GM21737 (cell line): ENCODE measurements around the gene SECTM1.
"Not testable (repeated sequence)": the region's sequence is repeated elsewhere in the genome, so short reads cannot be mapped to it uniquely, and the experiment has no call there.

Source experiments
- ATAC-seq: cut with Tn5 transposase; IDR thresholded peaks from one replicate; pipeline ENCODE4 v1.9.1; 2021; ENCODE audit warnings: mild to moderate bottlenecking, moderate library complexity; ENCODE audit not compliant: unreplicated experiment

The SECTM1 gene

GRCh38 chr17:82333279-82334171, at the start of gene SECTM1:
TSS of gene SECTM1 (minus strand) at chr17:82333766. CDS start at chr17:82327240, 6,526 bp downstream.
- ATAC-seq, result no peak

- ATAC-seq, result no peak
Observed at GRCh38 chr17:82382933-82383255, 49.3 kb upstream of the SECTM1 start.

- not testable (repeated sequence) for ATAC-seq
Observed at GRCh38 chr17:82382220-82382932, 48.8 kb upstream of the SECTM1 start.

- not testable (repeated sequence) for ATAC-seq
Observed at GRCh38 chr17:82381703-82382009, 48.1 kb upstream of the SECTM1 start.

- no peak for ATAC-seq
Observed at GRCh38 chr17:82380860-82381702, 47.5 kb upstream of the SECTM1 start.

GRCh38 chr17:82378741-82379021, 45.1 kb upstream of the SECTM1 start:
- ATAC-seq, result no peak

- no peak for ATAC-seq
Observed at GRCh38 chr17:82377924-82378740, 44.6 kb upstream of the SECTM1 start.

GRCh38 chr17:82377294-82377693, 43.7 kb upstream of the SECTM1 start:
- ATAC-seq, result not testable (repeated sequence)

GRCh38 chr17:82376042-82376730, 42.6 kb upstream of the SECTM1 start:
- ATAC-seq, result no peak

GRCh38 chr17:82375359-82376041, 41.9 kb upstream of the SECTM1 start:
- no peak for ATAC-seq

GRCh38 chr17:82374626-82375331, 41.2 kb upstream of the SECTM1 start:
- no peak for ATAC-seq

GRCh38 chr17:82373731-82374625, 40.4 kb upstream of the SECTM1 start:
- no peak for ATAC-seq

- ATAC-seq, result not testable (repeated sequence)
Observed at GRCh38 chr17:82373072-82373452, 39.5 kb upstream of the SECTM1 start.

- no peak for ATAC-seq
Observed at GRCh38 chr17:82372249-82373071, 38.9 kb upstream of the SECTM1 start.

- ATAC-seq, result no peak
Observed at GRCh38 chr17:82371333-82372248, 38.0 kb upstream of the SECTM1 start, which contains the start of gene UTS2R. TSS of gene UTS2R (plus strand) at chr17:82371765. CDS start at chr17:82374325, 2,560 bp downstream.
